Suppressor macrophage (primary cell): ENCODE data around the gene AKT3.
A peak's percentile ranks its signal among the peaks of the same experiment; 100 is the strongest.

ENCODE experiments used
- DNase-seq, 4 experiments: peaks; one replicate each; pipeline ENCODE4 v3.0.0-alpha.2; 2020 to 2022

Gene AKT3

GRCh38 chr1:243483952-243484351 is 366.1 kb downstream of the AKT3 start:
- no peak for DNase-seq

GRCh38 chr1:243483071-243483771 is 366.8 kb downstream of the AKT3 start:
- DNase-seq, result no peak

GRCh38 chr1:243482141-243483022 is 367.7 kb downstream of the AKT3 start:
- no peak for DNase-seq

GRCh38 chr1:243481101-243481500 is 368.9 kb downstream of the AKT3 start:
- DNase-seq, result no peak

- peak; percentile 48 to 78 (median 72) for DNase-seq
Observed at GRCh38 chr1:243477731-243478290, 372.2 kb downstream of the AKT3 start.

GRCh38 chr1:243475966-243476365 is 374.1 kb downstream of the AKT3 start:
- no peak for DNase-seq

- no peak for DNase-seq
Observed at GRCh38 chr1:243474906-243475305, 375.1 kb downstream of the AKT3 start.

GRCh38 chr1:243474136-243474881 is 375.7 kb downstream of the AKT3 start:
- no peak for DNase-seq

GRCh38 chr1:243473227-243474135 is 376.6 kb downstream of the AKT3 start:
- peak in 3 of 4 experiments; percentile 6 to 49 (median 43) for DNase-seq

- peak; percentile 68 to 87 (median 77) for DNase-seq
Observed at GRCh38 chr1:243471754-243472745, 378.0 kb downstream of the AKT3 start.

- peak; percentile 57 to 80 (median 76) for DNase-seq
Observed at GRCh38 chr1:243471026-243471685, 378.9 kb downstream of the AKT3 start.

- no peak for DNase-seq
Observed at GRCh38 chr1:243470502-243470901, 379.5 kb downstream of the AKT3 start.

- DNase-seq, result no peak
Observed at GRCh38 chr1:243469497-243469896, 380.5 kb downstream of the AKT3 start.

GRCh38 chr1:243465738-243466137 is 384.3 kb downstream of the AKT3 start:
- no peak for DNase-seq

GRCh38 chr1:243465081-243465480 is 385.0 kb downstream of the AKT3 start:
- no peak for DNase-seq

GRCh38 chr1:243462929-243463697 is 386.9 kb downstream of the AKT3 start:
- DNase-seq, result no peak

GRCh38 chr1:243461700-243462099 is 388.3 kb downstream of the AKT3 start:
- DNase-seq, result no peak

- DNase-seq, result peak; percentile 44 to 76 (median 66)
Observed at GRCh38 chr1:243459059-243459458, 391.0 kb downstream of the AKT3 start.
